OCI-LY1 (cell line): Measurements from ENCODE around the gene TINAG.

Experiments used
- H2AFZ ChIP-seq: fragments of 200-600 bp; sonication (generic), shearing (Covaris generic); 2 replicates; pipeline ENCODE4 v1.6.0; 2014; ENCODE audit warnings: antibody characterized with exemption, mild to moderate bottlenecking, low read length
- H3F3A ChIP-seq: fragments of 200-600 bp; sonication (generic), shearing (Covaris generic); 2 replicates; pipeline ENCODE4 v1.6.0; 2014; ENCODE audit warnings: mild to moderate bottlenecking, antibody characterized with exemption, low read length, moderate library complexity; ENCODE audit not compliant: insufficient read depth
- H3K27ac ChIP-seq: fragments of 200-600 bp; sonication (generic); 2 replicates; pipeline ENCODE4 v1.5.1; 2014; ENCODE audit warnings: low read length, mixed run types, mild to moderate bottlenecking, low read depth; ENCODE audit not compliant: poor library complexity, severe bottlenecking
- H3K27me3 ChIP-seq: fragments of 200-600 bp; sonication (generic); 2 replicates; pipeline ENCODE4 v1.6.0; 2014; ENCODE audit warnings: antibody characterized with exemption, mild to moderate bottlenecking, low read length, moderate library complexity; ENCODE audit not compliant: insufficient read depth
- H3K36me3 ChIP-seq: fragments of 200-600 bp; sonication (generic); 2 replicates; pipeline ENCODE4 v1.6.1; 2014; ENCODE audit warnings: mild to moderate bottlenecking, antibody characterized with exemption, low read length, moderate library complexity, mixed read lengths; ENCODE audit not compliant: insufficient read depth
- H3K4me1 ChIP-seq: fragments of 200-600 bp; sonication (generic); 2 replicates; pipeline ENCODE4 v1.5.1; 2014; ENCODE audit warnings: mild to moderate bottlenecking, low read length, moderate library complexity; ENCODE audit not compliant: insufficient read depth, severe bottlenecking
- H3K4me2 ChIP-seq: fragments of 200-600 bp; sonication (generic), shearing (Covaris generic); 2 replicates; pipeline ENCODE4 v1.6.1; 2014; ENCODE audit warnings: low read length
- H3K4me3 ChIP-seq: fragments of 200-600 bp; sonication (generic); 2 replicates; pipeline ENCODE4 v1.5.1; 2014; ENCODE audit warnings: low read length, low read depth, mild to moderate bottlenecking, mixed read lengths; ENCODE audit not compliant: poor library complexity, severe bottlenecking
- H3K79me2 ChIP-seq: fragments of 200-600 bp; shearing (Covaris generic); 2 replicates; pipeline ENCODE4 v1.6.1; 2016; ENCODE audit warnings: mixed run types, low read length, mixed read lengths; ENCODE audit not compliant: insufficient read depth
- H3K9ac ChIP-seq: fragments of 200-600 bp; sonication (generic), shearing (Covaris generic); 2 replicates; pipeline ENCODE4 v1.6.1; 2014; ENCODE audit warnings: mild to moderate bottlenecking, low read length, mixed read lengths
- H3K9me2 ChIP-seq: fragments of 200-600 bp; sonication (generic), shearing (Covaris generic); 2 replicates; pipeline ENCODE4 v1.6.1; 2014; ENCODE audit warnings: low read depth, mild to moderate bottlenecking, low read length, mixed read lengths
- H3K9me3 ChIP-seq: fragments of 200-600 bp; shearing (Covaris generic); 2 replicates; pipeline ENCODE4 v1.6.1; 2014; ENCODE audit warnings: low read length, mixed read lengths
- H4K20me1 ChIP-seq: fragments of 200-600 bp; sonication (generic), shearing (Covaris generic); 2 replicates; pipeline ENCODE4 v1.6.0; 2016; ENCODE audit warnings: mild to moderate bottlenecking, low read length; ENCODE audit not compliant: insufficient read depth
- CTCF ChIP-seq: fragments of 200-600 bp; sonication (generic), shearing (Covaris generic); IDR thresholded peaks from 2 replicates; pipeline ENCODE4 v1.5.1; 2017; ENCODE audit warnings: mild to moderate bottlenecking, antibody characterized with exemption, low read length, moderate library complexity, mixed read lengths
- EZH2 ChIP-seq: fragments of 200-600 bp; sonication (generic), shearing (Covaris generic); IDR thresholded peaks from 2 replicates; pipeline ENCODE4 v1.8.0; 2017; ENCODE audit warnings: borderline replicate concordance, mixed run types, mild to moderate bottlenecking, antibody characterized with exemption, low read length, moderate library complexity, mixed read lengths

TINAG gene

GRCh38 chr6:54291146-54291545, 17.1 kb upstream of the TINAG start:
- no peak overlapping the region for H2AFZ ChIP-seq
- no peaks in the 10 kb centered on the region for H3K4me1 ChIP-seq
- H3K4me2 ChIP-seq, result no peak overlapping the region
- H3K4me3 ChIP-seq, result no peak overlapping the region
- TF ChIP-seq EZH2 (no peak), CTCF (no peak)
- H3K27ac ChIP-seq, result no peak overlapping the region
- H3K9me2 ChIP-seq, result no peaks in the 10 kb centered on the region
- no peaks in the 10 kb centered on the region for H3K27me3 ChIP-seq
- H3K36me3 ChIP-seq, result no peaks in the 10 kb centered on the region
- no peaks in the 10 kb centered on the region for H3K79me2 ChIP-seq
- H4K20me1 ChIP-seq, result no peaks in the 10 kb centered on the region
- no peaks in the 10 kb centered on the region for H3F3A ChIP-seq
- no peak overlapping the region for H3K9ac ChIP-seq
- H3K9me3 ChIP-seq, result no peaks in the 10 kb centered on the region

DNA sequence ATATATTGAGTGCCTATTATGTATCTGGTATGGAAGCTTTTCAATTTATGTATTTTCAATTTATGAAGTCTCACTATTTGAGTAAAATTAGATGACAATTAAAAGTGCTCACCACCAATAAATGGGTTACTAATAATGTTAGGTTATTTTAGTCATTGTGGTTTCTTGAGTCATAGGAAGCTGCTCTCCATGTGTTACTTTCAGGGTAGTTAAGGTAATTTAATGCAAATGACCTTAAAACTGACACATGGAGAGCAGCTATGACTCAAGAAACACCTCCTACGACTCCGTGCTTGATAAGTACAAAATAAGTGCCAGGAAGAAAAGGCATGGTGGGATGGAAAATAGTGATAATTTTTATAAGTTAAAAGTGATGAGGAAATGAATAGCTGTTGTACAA, 16.5 kb upstream of the TINAG start:
- no peaks in the 10 kb centered on the region for H3K27me3 ChIP-seq
- H3K4me3 ChIP-seq, result no peak overlapping the region
- H2AFZ ChIP-seq, result no peak overlapping the region
- H3K27ac ChIP-seq, result no peak overlapping the region
- no peak for TF ChIP-seq CTCF
- TF ChIP-seq EZH2, result no peak
- H3K4me1 ChIP-seq, result no peaks in the 10 kb centered on the region
- no peaks in the 10 kb centered on the region for H3K79me2 ChIP-seq
- H4K20me1 ChIP-seq, result no peaks in the 10 kb centered on the region
- no peaks in the 10 kb centered on the region for H3K9me3 ChIP-seq
- no peak overlapping the region for H3K9ac ChIP-seq
- no peaks in the 10 kb centered on the region for H3K36me3 ChIP-seq
- no peaks in the 10 kb centered on the region for H3F3A ChIP-seq
- no peaks in the 10 kb centered on the region for H3K9me2 ChIP-seq
- H3K4me2 ChIP-seq, result no peak overlapping the region

DNA sequence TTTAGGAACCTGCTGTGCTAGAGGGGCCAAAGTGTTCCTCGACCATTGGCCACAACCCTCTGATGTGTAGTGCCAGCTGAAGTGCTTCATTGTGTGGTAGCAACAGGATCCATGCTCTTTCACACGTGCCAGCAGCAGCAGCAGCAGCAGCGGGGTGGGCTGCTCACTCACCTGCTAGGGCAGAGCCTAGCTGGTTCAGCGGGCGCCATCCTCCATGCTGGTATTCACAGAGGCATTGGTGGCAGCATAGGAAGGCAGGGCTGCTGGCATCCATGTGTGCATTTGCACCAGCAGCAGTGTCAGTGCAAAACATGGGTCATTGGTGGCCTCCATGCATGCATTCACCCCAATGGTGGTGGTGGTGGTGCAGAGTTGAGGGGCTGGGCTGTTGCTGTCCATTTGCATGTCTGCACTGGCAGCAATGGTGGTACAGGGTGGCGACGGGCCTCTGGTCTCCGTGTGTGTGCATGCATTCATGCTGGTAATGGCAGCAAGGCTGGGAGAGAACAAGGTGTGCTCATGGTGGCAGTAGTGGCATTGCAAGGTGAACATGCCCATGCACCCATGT, 13.2 kb upstream of the TINAG start:
- Histone ChIP-seq H3K27ac (no peak overlapping the region), H3K9ac (no peak overlapping the region), H3K4me1 (no peaks in the 10 kb centered on the region), H3K79me2 (no peaks in the 10 kb centered on the region), H3K4me3 (no peak overlapping the region), H2AFZ (no peak overlapping the region), H3K27me3 (no peaks in the 10 kb centered on the region), H3K9me2 (no peaks in the 10 kb centered on the region), H4K20me1 (no peaks in the 10 kb centered on the region), H3K4me2 (no peak overlapping the region), H3K9me3 (no peaks in the 10 kb centered on the region), H3K36me3 (no peaks in the 10 kb centered on the region), H3F3A (no peaks in the 10 kb centered on the region)
- TF ChIP-seq CTCF, result no peak
- no peak for TF ChIP-seq EZH2
